ENCODE results near the gene LYRM9.
"Not testable (repeated sequence)": the region's sequence is repeated elsewhere in the genome, so short reads cannot be mapped to it uniquely, and the experiment has no call there.

Gene LYRM9

DNA sequence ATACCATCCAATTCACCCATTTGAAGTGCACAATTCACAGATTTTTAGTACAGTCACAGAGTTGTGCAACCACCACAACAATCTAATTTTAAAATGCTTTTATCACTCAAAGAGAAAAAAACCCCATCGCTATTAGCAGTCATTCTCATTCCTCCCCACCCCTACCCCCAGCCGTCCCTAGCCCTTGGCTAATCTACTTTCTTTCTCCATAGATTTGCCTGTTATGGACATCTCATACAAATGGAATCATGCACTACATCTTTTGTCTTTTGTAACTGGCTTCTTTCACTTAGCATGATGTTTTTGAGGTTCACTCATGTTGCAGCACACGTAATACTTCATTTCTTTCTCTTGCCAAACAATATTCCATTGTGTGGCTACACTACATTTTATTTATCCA is 20.4 kb downstream of the LYRM9 start:
- no peak for DNase-seq

DNA sequence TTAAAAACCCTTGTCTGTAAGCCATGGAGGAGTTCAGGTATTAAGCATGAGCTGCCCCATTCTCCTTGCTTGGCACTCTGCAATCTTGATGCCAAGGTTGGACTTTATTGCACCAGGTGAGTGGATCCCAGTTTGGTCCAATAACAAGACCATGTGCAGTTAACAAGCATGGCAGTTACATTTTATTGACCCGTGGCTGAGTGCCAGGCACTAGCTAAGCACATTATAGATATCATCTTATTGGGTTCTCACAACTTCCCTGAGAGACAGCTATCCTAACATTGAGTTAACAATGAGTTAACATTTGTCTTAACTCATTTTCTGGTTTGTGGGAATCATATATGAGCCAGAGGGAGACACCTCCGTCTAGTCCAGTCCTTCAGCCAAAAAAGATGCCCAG is 21.8 kb downstream of the LYRM9 start:
- no peak for DNase-seq

- no peak for DNase-seq
Measured at GRCh38 chr17:27870345-27870744, 22.8 kb downstream of the LYRM9 start.

- no peak for DNase-seq
Measured at GRCh38 chr17:27868565-27868964, 24.6 kb downstream of the LYRM9 start.

GRCh38 chr17:27862840-27863239 is 30.3 kb downstream of the LYRM9 start:
- DNase-seq: no peak

DNA sequence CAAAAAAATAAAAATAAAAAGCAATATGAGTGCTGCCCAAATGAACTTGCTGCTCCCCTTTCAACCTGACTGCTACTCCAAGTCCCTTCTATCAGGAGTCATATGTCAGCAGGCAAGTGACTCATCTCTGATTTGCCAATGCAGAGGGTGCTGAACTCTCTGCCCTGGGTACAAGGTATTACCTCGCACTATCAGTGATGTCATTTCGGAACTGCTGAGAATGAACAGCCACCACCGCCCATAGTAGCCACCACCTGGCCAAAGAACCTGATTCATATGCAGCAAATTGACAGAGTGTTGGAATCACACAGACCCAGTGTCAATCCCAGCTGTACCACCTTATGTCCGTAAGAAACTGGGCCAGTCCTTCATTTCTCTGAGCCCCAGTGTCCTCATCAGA is 31.2 kb downstream of the LYRM9 start:
- no peak for DNase-seq

DNA sequence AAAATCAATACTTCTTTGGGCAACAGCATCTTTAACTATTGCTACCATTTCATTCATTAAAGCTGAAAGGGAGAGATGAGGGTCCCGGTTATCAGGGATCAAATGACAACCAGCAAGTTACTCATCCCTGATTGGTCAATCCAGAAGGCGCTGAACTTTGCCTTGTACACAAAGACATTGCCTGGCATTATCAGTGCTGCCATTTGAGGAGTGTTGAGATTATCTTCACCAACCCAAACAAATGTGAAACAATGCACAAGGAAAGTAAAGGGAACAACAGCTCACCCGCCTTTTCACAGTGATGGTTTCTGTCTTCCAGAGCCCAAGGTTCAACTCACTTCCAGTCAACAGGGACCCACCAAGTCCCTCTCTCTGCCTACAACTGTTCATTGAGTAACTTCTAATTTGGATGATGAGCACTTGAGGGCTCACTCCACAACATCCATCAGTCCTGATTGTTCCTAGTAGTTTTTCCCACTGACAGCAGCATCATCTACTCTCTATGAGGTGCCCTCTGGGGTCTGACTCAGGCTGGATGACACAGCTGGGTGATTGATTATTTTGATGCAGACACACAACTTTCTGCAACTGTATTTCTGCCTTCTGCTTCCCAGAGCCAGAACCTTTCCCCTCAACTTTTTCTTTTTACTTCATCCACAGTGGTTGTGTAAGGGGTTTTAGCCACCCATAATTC is 32.0 kb downstream of the LYRM9 start:
- DNase-seq: no peak

- DNase-seq: no peak
Measured at GRCh38 chr17:27858621-27859305, 34.4 kb downstream of the LYRM9 start.

- DNase-seq: no peak
Measured at GRCh38 chr17:27856676-27857432, 36.3 kb downstream of the LYRM9 start.

DNA sequence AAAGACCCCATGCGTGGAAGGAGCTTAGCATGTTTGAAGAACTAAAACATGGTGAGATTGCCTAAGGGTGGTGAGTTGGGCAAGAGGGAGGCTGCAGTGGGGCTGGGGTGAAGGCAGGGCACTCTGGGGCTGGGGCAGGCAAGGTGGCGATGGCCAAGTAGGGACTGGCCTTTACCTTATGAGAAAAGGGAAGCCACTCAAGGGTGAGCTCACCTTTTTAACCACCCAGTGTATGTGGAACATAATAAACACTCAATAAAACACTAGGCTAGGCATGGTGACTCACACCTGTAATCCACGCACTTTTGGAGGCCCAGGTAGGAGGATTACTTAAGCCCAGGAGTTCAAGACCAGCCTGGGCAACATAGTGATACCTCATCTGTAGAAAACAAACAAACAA is 37.7 kb downstream of the LYRM9 start:
- no peak for DNase-seq

DNA sequence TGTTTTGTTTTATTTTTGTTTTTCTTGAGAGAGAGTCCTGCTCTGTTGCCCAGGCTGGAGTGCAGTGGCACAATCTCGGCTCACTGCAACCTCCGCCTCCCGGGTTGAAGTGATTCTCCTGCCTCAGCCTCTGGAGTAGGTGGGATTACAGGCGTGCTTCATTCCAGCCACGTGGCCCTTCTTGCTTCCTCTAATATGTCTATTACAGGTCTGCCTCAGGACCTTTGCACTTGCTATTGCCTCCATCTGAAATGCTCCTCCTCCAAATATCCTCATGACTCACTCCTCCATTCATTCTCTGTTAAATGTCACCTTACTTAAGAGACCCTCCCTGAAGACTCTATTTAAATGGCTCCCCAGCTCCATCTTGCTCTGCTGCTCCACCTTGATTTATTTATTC is 39.0 kb downstream of the LYRM9 start:
- no peak for DNase-seq

GRCh38 chr17:27853091-27853490 is 40.1 kb downstream of the LYRM9 start:
- no peak for DNase-seq

DNA sequence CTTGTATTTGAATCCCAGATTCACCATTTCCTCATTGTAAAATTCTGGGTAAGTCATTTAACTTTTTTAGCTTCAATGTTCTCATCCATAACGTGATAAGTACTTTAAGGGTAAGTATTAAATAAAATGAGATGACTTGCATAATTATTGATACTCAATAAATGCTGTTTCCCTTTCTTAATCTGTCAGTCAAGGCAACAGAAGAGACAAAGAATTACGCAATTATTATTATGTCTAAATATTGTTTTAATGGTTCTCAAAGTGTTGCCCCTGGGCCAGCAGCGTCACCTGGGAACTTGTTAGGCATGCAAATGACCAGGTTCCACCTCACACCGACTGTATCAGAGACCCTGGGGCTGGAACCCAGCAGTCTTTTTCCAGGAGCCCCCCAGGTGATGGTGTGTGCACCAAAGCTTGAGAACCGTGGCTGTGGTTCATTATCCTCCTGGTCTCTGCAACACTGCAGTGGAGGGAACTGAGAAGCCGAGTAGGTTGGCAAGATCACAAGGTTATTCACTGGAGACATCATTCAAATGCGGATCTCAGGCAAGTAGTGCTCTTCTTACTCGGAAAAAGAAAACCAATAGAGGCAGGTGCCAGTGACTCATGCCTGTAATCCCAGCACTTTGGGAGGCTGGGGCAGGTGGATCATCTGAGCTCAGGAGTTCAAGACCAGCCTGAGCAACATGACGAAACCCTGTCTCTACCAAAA is 43.5 kb downstream of the LYRM9 start:
- no peak for DNase-seq

GRCh38 chr17:27848931-27849330 is 44.2 kb downstream of the LYRM9 start:
- DNase-seq: no peak

GRCh38 chr17:27846808-27847307 is 46.3 kb downstream of the LYRM9 start:
- DNase-seq: not testable (repeated sequence)

DNA sequence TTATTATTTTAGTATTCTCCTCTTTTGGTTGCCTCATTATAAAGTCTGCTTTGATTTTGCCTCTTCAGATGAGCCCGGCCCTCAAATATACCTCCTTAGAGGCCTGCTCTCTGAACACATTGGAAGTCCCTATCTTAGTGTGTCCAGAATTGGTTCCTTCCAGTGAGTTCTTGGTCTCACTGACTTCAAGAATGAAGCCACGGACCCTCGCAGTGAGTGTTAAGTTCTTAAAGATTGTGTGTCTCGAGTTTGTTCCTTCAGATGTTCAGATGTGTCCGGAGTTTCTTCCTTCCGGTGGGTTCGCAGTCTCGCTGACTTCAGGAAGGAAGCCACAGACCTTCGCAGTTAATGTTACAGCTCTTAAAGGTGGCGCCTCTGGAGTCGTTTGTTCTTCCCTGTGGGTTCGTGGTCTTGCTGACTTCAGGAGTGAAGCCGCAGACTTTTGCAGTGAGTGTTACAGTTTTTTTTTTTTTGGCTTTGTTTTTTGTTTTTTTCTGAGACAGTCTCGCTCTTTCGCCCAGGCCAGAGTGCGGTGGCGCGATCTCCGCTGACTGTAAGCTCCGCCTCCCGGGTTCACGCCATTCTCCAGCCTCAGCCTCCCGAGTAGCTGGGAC is 47.0 kb downstream of the LYRM9 start:
- no peak for DNase-seq

DNA sequence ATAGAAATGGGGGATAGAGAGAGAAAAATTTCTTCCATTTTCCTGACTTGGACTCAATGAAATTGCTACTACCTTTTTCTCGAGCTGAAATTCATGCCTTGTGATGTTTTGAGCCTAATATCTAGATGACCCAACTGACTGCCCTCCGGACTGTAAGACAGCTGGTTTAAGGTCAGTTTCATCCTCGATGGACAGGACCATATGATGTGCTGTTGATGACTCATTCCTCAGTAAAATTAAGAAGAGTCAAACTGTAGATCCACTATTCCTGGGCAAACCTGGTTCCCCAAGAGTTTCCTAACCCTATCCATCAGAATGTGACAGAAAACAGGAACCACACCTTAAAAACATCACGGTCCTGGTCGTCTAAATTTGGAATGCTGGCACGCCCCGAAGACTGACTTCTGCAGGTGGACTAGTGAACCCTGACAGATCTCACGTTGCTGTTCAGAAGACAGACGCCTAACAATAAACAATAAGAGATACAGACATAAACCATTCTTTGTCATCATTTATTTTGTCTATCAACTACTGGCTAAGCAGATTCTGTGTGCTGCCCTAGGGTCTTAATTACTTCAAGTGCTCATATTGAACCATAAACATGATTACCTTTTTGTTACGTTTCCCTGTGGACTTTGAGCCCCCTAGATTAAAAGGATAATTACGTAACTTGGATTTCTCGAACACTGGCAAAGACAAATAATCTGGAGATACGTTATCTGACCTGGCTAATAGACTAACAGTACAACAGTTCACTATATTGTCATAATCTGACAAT is 47.7 kb downstream of the LYRM9 start:
- no peak for DNase-seq

DNA sequence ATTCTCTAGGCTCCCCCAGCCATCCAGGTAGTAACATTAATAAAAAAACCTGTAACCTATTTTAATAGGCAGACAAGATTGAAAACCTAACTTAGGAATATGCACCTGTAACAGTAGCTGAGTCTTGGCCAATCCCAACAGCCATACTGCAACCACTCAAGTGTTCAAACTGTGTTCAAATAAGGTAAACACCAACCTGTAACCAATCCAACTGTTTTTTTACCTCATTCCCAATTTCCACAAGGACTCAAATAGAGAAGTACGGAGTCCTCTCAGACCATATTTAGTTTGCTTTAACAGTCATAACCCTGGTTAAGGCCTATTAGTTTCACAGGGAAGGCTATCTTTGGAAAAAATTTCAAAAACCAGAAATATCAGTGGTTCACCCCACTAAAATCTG is 52.5 kb downstream of the LYRM9 start:
- DNase-seq: no peak

DNA sequence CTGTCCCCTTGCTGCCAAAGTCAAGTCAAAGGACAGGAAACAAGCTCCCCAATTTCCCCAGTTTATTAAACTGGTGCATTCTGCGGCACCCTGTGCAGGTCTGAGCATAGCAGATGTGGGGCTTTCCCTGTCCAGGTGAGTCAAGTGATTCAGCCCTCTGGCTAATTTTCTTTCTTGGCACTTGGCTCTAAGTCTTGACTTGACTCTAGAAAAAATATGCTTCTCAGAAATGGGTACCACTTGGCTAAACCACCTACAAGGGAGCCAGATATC is 52.8 kb downstream of the LYRM9 start:
- not testable (repeated sequence) for DNase-seq

DNA sequence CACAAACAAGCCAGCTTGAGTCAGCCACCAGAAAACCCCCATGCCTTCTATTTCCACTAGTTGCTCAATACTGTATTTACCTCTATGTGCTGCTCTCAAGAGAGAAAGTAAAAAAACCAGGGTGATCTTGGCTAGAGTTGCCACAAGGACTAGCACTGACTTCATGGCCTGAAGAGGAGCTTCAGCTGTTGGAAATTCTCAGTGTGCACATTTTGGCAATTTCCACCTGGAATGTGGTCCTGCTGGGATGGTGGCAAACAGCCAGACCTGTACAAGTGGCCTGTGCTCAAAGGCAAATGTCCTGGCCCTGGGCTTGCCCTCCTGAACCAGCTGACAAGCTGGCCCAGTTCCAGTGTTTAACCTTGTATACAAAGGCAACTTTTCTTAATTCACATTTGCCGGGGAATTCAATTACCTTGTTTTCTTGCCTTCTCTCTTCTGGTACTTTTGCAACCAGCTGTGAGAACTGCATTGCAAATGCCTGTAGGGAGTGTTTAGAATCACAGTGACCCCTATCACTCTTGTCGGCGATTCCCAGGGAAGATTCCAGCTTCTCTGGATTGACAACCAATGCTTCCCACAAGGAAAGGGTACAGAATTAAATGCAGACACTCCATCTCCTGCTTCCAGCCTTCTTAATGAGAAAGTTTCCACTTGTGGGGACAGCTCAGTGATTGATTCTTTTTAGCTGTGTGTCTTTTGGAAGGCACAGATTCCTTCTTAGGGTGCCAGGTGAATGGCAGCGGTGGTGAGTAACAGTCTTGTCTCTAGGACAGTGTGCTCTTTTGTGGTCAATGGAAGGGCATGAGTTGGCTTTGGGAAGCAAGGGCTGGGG is 53.4 kb downstream of the LYRM9 start:
- not testable (repeated sequence) for DNase-seq

GRCh38 chr17:27838607-27839006 is 54.6 kb downstream of the LYRM9 start:
- DNase-seq: not testable (repeated sequence)

All from NCI-H1048 (cell line).